GM21381 (cell line): ENCODE data around the gene SLC6A11.

ENCODE experiments used
- ATAC-seq: cut with Tn5 transposase; IDR thresholded peaks from one replicate; pipeline ENCODE4 v1.9.1; 2021; ENCODE audit warnings: mild to moderate bottlenecking, moderate library complexity; ENCODE audit not compliant: unreplicated experiment

The SLC6A11 gene

DNA sequence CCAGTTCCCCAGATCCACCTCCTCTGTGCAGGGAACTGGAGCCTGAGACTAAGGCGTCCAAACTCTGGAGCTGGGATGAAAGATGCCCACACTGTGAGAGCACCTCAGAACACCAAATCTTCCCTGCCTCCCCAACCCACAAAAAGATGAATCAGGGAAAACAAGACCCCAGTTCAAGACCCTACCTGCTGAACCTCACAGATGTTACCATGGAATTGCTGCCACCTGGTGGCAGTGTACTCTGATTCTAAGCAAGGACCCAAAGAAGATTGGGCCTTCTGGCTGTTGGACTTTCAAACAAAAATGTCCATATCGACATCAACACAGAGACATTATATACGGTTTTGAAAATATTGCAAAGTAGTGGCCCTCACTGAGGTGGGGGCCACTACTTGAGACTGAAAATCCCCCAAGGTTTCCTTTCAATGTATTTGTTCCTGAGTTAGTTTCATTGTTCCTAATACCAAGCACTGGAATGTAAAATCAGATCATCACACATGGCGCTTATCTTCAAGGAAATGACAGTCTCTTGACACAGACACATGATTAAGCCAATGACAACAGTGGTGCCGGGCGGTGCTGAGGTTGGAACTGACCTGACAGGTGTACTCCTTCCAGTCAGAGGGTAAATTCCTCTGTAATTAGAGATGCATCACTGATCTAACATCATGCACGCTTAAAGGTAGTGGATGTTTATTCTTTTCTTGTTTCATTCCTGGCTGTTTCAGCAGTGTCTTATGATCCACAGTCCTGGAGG, 67.6 kb downstream of the SLC6A11 start:
- no peak for ATAC-seq

- no peak for ATAC-seq
These were observed 71.0 kb downstream of the SLC6A11 start for GRCh38 chr3:10887015-10887414.

DNA sequence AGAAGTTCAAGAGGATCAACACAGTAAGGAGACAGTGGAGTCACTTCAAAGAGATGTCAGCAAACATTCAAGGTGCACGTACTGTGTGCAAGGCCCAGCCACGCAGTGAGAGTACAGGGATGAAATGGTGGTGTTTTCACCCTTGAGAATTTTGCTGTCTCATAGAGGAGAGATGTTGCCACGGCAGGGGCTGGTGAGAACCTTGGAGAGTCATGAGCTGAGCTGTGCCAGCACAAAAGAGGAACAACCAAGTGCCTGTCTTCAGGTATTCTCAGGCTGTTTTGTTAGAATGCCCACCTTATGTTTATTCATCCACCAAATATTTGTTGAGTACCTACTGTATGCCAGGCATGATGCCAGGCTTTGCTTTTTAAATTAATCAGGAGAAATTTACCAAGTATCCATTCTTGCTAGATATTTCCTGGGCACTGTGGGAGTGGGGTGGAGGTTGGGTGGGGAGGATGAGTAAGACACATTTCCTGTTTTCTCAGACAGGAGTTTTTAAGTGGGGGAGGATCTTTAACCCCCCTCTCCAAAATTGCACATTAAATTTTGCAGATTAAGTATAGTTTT, 72.6 kb downstream of the SLC6A11 start:
- no peak for ATAC-seq

GRCh38 chr3:10889206-10889960, 73.4 kb downstream of the SLC6A11 start:
- no peak for ATAC-seq

DNA sequence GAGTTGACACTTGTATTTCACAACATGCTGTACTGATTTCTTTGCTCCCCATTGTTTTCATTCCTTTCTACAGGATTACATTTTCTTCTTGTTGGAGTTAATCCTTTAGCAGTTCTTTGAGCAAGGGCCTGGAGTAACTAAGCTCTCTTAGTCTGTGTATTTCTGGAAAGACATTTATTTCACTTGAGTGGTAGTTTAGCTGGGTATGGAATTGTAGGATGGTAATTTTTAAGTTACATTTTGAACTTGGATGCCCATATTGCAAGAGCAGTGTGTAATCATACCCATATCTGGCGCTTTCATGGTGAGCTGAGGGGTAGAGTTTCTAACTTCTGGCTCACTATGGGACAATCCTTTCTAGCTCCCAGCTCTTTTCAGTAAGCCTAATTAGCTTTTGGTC, 74.6 kb downstream of the SLC6A11 start:
- ATAC-seq, result no peak

DNA sequence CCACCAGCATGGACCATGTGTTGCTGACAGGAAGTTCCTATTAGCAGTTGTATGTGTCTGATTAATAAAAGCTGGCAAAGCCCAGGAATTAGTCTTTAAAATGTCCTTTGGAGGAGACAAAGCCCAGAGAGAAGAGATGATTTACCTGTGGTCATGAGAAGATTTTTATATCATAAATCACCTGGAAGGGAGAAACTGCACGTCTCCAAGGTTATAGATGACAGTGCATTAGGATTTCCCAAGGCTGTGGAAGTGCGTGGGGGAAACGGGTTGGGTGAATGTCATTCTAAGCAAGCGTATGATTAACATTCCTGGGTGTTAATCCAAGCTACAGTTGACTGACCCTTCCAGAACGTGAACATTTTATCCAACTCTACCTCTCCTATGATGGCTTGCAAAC, 76.6 kb downstream of the SLC6A11 start:
- ATAC-seq, result no peak

- no peak for ATAC-seq
These were observed 85.4 kb downstream of the SLC6A11 start for GRCh38 chr3:10901296-10901945.

DNA sequence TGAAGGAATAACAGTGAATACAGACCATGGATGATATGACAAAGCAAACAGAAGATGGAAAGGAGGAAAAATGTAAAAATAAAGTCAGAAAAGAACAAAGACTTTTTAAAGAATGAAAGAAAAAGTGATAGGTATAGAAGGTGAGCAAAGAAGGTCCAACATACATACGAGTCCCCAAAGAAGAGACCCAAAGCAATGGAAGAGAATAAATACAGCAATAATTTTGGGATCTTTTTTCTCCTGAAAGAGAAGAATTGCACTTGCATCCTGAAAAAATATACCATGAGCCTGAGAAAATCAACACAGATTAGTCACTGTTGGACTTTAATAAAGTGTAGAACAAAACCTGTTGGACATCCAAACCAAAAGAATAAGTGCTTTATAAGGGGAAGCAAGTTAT, 91.2 kb downstream of the SLC6A11 start:
- no peak for ATAC-seq

- ATAC-seq, result no peak
These were observed 94.3 kb downstream of the SLC6A11 start for GRCh38 chr3:10910367-10910766.

GRCh38 chr3:10911350-10912002, 95.4 kb downstream of the SLC6A11 start:
- ATAC-seq, result no peak

DNA sequence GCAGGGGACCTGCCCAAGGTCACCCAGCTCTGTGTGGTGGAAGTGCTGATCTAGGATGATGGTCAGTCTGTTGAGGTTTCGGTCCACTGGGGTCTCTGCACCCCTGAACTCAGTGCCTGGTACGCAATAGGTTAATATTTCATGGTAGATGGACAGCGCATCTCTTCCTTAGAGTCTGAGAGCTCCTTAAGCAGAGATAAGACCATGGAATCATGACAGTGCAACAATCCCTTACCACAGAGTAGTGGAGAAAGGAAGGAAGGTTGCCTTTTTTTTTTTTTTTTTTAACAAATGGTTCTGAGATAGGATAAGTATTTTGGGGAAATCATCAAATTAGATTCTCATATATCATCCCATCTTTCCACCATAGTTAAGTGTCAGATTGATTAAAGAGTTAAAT, 96.8 kb downstream of the SLC6A11 start:
- no peak for ATAC-seq

DNA sequence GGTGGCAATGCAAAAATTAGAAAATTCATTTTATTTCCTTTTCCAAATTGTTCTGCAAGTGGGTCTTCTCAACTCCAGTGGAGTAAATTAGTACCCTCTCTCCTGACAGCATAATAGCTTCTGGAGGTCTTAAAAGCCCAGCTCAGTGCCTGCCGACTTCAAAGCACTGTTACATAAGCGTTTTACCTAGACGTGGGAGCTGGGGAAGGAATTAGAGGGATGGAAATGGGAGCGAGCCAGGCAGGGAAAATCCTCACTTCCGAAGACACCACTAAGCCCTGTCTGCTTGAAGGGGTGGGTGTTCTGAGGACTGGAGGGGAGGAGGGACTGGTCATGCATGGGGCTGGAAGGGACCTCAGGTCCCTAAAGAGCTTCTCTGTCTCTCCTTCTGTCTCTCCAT, 99.3 kb downstream of the SLC6A11 start:
- ATAC-seq, result no peak

GRCh38 chr3:10917176-10917575, 101.1 kb downstream of the SLC6A11 start:
- ATAC-seq, result no peak

DNA sequence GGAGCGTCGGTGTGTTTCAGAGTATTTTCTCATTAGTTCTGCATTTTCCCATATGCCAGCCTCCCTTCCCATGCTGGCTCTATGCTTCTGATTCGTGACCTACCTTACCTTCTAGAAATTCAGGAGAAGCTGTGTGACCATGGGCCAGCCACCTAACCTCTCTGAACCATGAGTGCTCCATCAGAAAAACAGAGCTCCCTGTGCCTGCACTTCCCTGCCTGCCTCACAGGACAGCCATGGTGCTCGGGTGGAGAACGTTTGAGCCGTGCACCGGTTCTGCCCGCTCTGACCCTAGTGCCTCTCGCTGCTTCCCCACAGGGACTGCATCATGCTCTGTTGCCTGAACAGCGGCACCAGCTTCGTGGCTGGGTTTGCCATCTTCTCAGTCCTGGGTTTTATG, 102.0 kb downstream of the SLC6A11 start:
- no peak for ATAC-seq

DNA sequence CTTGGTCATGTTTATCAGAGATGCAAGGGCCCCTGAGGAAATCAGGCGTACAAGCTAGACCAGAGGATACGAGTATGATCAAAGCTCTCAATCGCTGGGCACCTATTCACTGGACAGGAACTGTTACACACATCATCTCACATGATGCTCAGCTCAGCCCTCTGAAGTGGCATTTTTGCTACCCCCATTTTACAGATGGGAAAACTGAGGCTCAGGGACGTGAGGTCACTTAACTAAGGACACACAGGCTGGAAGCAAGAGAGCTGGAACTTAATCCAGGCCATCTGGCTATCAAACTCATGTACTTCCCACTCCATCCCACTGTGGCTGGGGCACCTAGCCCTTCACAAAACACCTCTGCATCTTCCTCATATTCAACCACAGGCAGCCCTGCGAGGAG, 103.6 kb downstream of the SLC6A11 start:
- ATAC-seq, result no peak

DNA sequence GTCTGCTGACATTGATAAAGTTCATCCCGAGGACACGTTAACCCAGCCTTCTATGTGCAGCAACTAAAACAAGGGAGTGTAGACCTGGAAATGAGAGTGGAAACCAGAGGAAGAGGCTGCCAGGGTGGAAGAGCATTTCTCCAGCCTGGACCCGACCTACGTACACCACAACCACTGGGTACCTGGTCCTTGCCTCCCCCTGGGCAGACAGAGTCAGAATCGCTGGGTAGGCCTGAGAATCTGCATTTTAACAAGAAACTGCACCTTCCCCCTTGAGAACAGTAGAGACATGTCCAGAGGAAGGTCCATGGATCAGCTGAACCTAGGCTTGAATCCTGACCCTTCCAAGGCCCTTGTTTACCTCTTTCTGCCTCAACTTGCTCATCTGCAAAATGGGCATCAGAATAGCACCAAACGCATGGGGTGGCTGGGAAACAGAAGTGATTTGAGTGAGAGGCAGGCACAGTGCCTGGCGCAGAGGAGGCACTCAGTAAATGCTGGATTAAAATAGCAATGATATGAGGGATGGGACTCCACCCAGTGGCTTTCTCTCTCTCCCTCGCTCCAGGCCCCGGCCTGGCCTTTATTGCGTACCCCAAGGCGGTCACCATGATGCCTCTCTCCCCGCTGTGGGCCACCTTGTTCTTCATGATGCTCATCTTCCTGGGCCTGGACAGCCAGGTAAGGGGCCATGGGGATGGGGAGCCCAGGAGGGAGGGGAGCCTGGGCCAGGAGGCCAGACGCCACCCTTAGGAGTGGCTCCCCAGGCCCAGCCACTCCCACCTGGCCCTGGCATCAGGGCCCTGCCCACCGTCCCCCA, 109.6 kb downstream of the SLC6A11 start:
- ATAC-seq, result no peak

GRCh38 chr3:10926256-10926810, 110.3 kb downstream of the SLC6A11 start:
- ATAC-seq, result no peak

DNA sequence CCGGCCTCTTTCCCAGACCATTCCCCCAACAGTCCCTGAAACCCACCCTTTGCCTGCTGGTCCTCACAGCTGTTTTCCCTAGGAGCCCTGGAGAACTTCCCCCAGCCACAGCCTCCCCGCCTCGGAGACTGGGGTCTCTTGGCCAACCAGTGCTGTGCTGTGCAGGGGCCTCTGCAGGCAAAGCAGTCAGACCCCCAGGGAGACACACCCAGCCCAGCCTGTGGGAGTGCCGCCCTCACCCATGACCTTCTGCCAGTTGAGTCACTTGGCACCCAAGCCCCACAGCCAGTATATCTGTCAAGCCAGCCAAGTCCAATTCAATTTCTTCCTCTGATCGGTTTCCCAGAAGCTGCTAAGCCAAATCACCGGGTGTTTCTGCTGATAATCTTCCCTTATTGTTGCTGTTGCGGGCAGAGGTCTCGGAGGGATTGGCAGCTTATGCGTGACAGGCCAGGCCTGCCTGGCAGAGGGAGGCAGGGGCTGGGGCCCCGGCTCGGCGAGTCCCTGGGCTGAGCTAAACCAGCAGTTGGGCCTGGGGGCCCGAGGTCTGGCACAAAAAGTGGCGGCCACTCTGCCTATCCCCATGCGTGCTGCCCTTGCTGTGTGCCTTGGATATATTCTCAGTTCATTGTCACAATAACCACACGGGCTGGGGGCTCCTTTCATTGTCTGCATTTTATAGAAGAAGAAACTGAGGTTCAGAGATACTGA, 110.9 kb downstream of the SLC6A11 start:
- ATAC-seq, result no peak

DNA sequence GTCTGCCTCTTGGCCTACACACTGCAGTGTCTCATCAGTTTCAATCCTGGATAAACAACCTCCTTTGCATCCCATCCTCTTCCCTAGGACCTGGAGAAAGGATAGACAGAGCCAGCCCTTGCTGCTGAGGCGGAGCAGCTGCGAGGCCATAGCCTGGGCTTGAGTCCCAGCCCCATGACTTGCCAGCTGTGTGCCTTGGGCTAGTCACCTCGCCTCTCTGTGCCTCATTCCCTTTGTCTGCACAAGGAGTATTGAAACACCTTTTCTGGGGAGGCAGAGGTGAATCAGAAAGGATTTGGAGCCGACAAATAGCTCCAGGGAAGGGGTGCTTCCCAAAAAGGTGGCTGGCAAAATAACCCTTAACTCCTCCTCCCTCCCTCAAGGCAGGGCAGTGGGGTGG, 111.5 kb downstream of the SLC6A11 start:
- no peak for ATAC-seq
